GM06990 (cell line): ENCODE measurements around the gene ANKMY2.

Source experiments
- DNase-seq: peaks from one replicate; pipeline ENCODE4 v3.0.0-alpha.2; 2011; ENCODE audit not compliant: insufficient read length; ENCODE audit errors: extremely low read depth
- H3K27me3 ChIP-seq: replicated peaks from 2 replicates; pipeline ENCODE4 v1.6.0; 2011; ENCODE audit warnings: low read length; ENCODE audit not compliant: control insufficient read depth, insufficient read depth
- H3K36me3 ChIP-seq: 2 replicates; pipeline ENCODE4 v1.5.1; 2011; ENCODE audit warnings: low read length; ENCODE audit not compliant: control insufficient read depth, insufficient read depth
- H3K4me3 ChIP-seq: replicated peaks from 2 replicates; pipeline ENCODE4 v1.5.1; 2011; ENCODE audit warnings: low read depth, mild to moderate bottlenecking, control low read depth, low read length
- CTCF ChIP-seq: IDR thresholded peaks from 2 replicates; pipeline ENCODE4 v1.5.1; 2011; ENCODE audit warnings: low read length, control low read depth, mild to moderate bottlenecking, inconsistent platforms; ENCODE audit not compliant: insufficient read depth, poor library complexity, severe bottlenecking

ANKMY2 gene

DNA sequence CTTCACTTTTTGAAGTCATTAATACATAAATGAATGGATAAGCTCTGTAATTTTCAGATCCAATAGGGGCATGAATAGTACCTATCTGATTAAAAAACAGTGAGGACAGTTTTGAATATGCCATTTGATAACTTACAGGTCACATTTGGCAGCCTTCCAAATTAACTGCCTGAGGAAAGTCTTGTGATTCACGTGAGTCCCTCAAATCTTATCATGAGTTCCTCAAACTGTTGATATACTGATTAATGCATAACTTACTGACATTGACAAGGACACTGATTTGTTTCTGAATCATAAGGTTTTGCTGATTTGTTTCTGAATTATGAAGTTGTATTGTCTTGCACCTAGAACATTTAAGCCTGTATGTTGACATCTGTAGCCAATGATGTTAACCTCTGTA is 55.1 kb downstream of the ANKMY2 start:
- H3K36me3 ChIP-seq = no peaks in the 10 kb centered on the region
- TF ChIP-seq CTCF = no peak
- no peaks in the 10 kb centered on the region for H3K27me3 ChIP-seq
- H3K4me3 ChIP-seq = no peak overlapping the region
- no peak for DNase-seq

DNA sequence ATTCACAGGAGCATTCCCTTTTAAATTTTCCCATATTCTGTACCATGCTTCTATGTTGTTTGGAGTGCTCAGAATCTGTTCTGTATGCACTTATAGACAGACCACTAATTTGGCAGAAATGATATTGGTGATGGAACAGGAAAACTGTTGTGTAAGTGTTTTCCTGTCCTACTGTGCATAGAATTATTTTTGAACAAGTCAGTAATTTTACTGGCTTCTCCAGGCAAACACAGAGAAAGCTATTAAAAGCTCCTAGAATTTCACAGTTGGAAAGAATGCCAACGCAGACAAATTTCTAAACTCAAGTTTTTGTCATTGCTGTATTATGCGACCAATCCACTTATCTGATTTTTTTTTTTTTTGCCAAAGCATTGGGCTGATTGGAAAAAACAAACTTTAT is 55.7 kb downstream of the ANKMY2 start:
- no peak for TF ChIP-seq CTCF
- H3K36me3 ChIP-seq = no peaks in the 10 kb centered on the region
- H3K4me3 ChIP-seq = no peak overlapping the region
- no peaks in the 10 kb centered on the region for H3K27me3 ChIP-seq
- no peak for DNase-seq

DNA sequence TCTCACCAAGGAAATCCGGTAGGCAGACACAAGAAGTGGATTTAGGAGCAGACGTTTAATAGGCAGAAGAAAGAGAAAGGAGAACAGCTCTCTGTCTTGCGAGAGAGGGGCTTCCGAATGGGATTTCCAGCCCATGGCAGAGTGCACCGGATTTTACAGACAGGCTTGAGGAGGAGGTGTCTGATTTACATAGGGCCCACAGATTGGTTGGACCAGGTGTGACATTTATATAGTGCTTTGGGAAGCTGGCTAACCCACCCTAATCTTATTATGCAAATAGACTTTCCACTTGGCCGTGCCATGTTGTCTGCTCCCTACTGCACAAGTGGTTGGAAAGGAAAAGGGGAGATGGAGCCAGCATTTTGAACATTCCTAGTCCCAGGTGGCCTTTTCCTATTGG is 57.8 kb downstream of the ANKMY2 start:
- no peak for TF ChIP-seq CTCF
- no peak overlapping the region for H3K4me3 ChIP-seq
- H3K36me3 ChIP-seq = no peaks in the 10 kb centered on the region
- no peak for DNase-seq
- H3K27me3 ChIP-seq = no peaks in the 10 kb centered on the region

- no peak for TF ChIP-seq CTCF
- DNase-seq = no peak
- no peak overlapping the region for H3K4me3 ChIP-seq
These were observed 58.4 kb downstream of the ANKMY2 start for GRCh38 chr7:16587129-16587528.

GRCh38 chr7:16586081-16586874 is 59.3 kb downstream of the ANKMY2 start:
- H3K4me3 ChIP-seq = no peak overlapping the region
- DNase-seq = no peak

More at GRCh38 chr7:16587129-16587528, 58.4 kb downstream of the ANKMY2 start:
- Histone ChIP-seq H3K27me3 (no peaks in the 10 kb centered on the region), H3K36me3 (no peaks in the 10 kb centered on the region)

More at GRCh38 chr7:16586081-16586874, 59.3 kb downstream of the ANKMY2 start:
- Histone ChIP-seq H3K36me3 (no peaks in the 10 kb centered on the region), H3K27me3 (no peaks in the 10 kb centered on the region)
- no peak for TF ChIP-seq CTCF
